HG03159 (cell line): ENCODE data around the gene FOXS1.

Experiments used
- ATAC-seq: cut with Tn5 transposase; IDR thresholded peaks from one replicate; pipeline ENCODE4 v1.9.1; 2021; ENCODE audit warnings: mild to moderate bottlenecking, moderate library complexity; ENCODE audit not compliant: unreplicated experiment

FOXS1 gene

GRCh38 chr20:31861385-31862156 lies 16.2 kb upstream of the FOXS1 start:
- peak; percentile 59 for ATAC-seq

- no peak for ATAC-seq
Observed at GRCh38 chr20:31861135-31861384, 15.7 kb upstream of the FOXS1 start.

- no peak for ATAC-seq
Observed at GRCh38 chr20:31860390-31861134, 15.2 kb upstream of the FOXS1 start.

- ATAC-seq, result no peak
Observed at GRCh38 chr20:31859998-31860380, 14.6 kb upstream of the FOXS1 start.

- ATAC-seq, result no peak
Observed at GRCh38 chr20:31859266-31859997, 14.0 kb upstream of the FOXS1 start.

- no peak for ATAC-seq
Observed at GRCh38 chr20:31858760-31859083, 13.3 kb upstream of the FOXS1 start.

GRCh38 chr20:31857861-31858759 lies 12.7 kb upstream of the FOXS1 start:
- peak; percentile 68 for ATAC-seq

- no peak for ATAC-seq
Observed at GRCh38 chr20:31856516-31856915, 11.1 kb upstream of the FOXS1 start.

GRCh38 chr20:31853481-31853880 lies 8.1 kb upstream of the FOXS1 start:
- no peak for ATAC-seq

GRCh38 chr20:31851240-31851955 lies 6.0 kb upstream of the FOXS1 start:
- ATAC-seq, result no peak

- no peak for ATAC-seq
Observed at GRCh38 chr20:31849306-31849930, 4.0 kb upstream of the FOXS1 start.

GRCh38 chr20:31848088-31848999 lies 2.9 kb upstream of the FOXS1 start:
- no peak for ATAC-seq

GRCh38 chr20:31846793-31847138 lies 1.4 kb upstream of the FOXS1 start:
- no peak for ATAC-seq

GRCh38 chr20:31844737-31845299 lies 586 bp downstream of the FOXS1 start:
- no peak for ATAC-seq

- no peak for ATAC-seq
Observed at GRCh38 chr20:31843881-31844280, 1.5 kb downstream of the FOXS1 start.

- ATAC-seq, result no peak
Observed at GRCh38 chr20:31843288-31843687, 2.1 kb downstream of the FOXS1 start.

GRCh38 chr20:31842471-31843157 lies 2.8 kb downstream of the FOXS1 start:
- no peak for ATAC-seq

- no peak for ATAC-seq
Observed at GRCh38 chr20:31841928-31842327, 3.5 kb downstream of the FOXS1 start.
